Fibroblast of skin of abdomen (primary cell): ENCODE measurements around the gene ZFPM1.
"Not testable (repeated sequence)": the region's sequence is repeated elsewhere in the genome, so short reads cannot be mapped to it uniquely, and the experiment has no call there.

Source experiments
- DNase-seq: peaks from one replicate; pipeline ENCODE4 v3.0.0-alpha.2; 2013

The ZFPM1 gene

GRCh38 chr16:88480829-88481228 lies 27.7 kb downstream of the ZFPM1 start:
- no peak for DNase-seq

- no peak for DNase-seq
Measured at GRCh38 chr16:88481851-88482250, 28.8 kb downstream of the ZFPM1 start.

- no peak for DNase-seq
Measured at GRCh38 chr16:88482630-88483391, 29.7 kb downstream of the ZFPM1 start.

- DNase-seq = no peak
Measured at GRCh38 chr16:88483392-88483641, 30.2 kb downstream of the ZFPM1 start.

GRCh38 chr16:88484505-88485365 lies 31.7 kb downstream of the ZFPM1 start:
- no peak for DNase-seq

GRCh38 chr16:88485366-88485741 lies 32.3 kb downstream of the ZFPM1 start:
- DNase-seq = not testable (repeated sequence)

GRCh38 chr16:88486398-88487123 lies 33.5 kb downstream of the ZFPM1 start:
- no peak for DNase-seq

- no peak for DNase-seq
Measured at GRCh38 chr16:88487124-88487432, 34.0 kb downstream of the ZFPM1 start.

- DNase-seq = no peak
Measured at GRCh38 chr16:88487920-88488851, 35.1 kb downstream of the ZFPM1 start.

GRCh38 chr16:88489163-88489741 lies 36.2 kb downstream of the ZFPM1 start:
- DNase-seq = no peak

- no peak for DNase-seq
Measured at GRCh38 chr16:88491001-88491559, 38.0 kb downstream of the ZFPM1 start.

GRCh38 chr16:88491560-88492310 lies 38.7 kb downstream of the ZFPM1 start:
- no peak for DNase-seq

- DNase-seq = no peak
Measured at GRCh38 chr16:88493879-88494278, 40.8 kb downstream of the ZFPM1 start.

- no peak for DNase-seq
Measured at GRCh38 chr16:88494335-88495154, 41.5 kb downstream of the ZFPM1 start.

GRCh38 chr16:88495268-88495772 lies 42.2 kb downstream of the ZFPM1 start:
- DNase-seq = no peak

- peak; percentile 39 for DNase-seq
Measured at GRCh38 chr16:88497561-88498462, 44.7 kb downstream of the ZFPM1 start.

- no peak for DNase-seq
Measured at GRCh38 chr16:88498576-88499208, 45.6 kb downstream of the ZFPM1 start.

- no peak for DNase-seq
Measured at GRCh38 chr16:88499292-88499691, 46.2 kb downstream of the ZFPM1 start.
